ENCODE data around the gene RYR1.

The RYR1 gene

GRCh38 chr19:38473201-38473600 is 39.7 kb downstream of the RYR1 start:
- peaks cover under 1% of the 10 kb centered on the region for H3K36me3 ChIP-seq (ENCODE audit: insufficient read depth, insufficient read length, low read length)
- no peaks in the 10 kb centered on the region for H3K27me3 ChIP-seq (ENCODE audit: insufficient read depth, insufficient read length)
- TF ChIP-seq SUZ12 (IDR thresholded peaks at IDR 0.05; ENCODE audit: extremely low read depth, insufficient read depth, insufficient read length): no peak
- no peak for TF ChIP-seq YY1 (IDR thresholded peaks at IDR 0.05; ENCODE audit: insufficient read depth, insufficient read length)
- no peak for TF ChIP-seq ZNF274 (IDR thresholded peaks at IDR 0.05; ENCODE audit: low read depth, low read length)
- no peak for DNase-seq (ENCODE audit: low read depth, low spot score)
- no peak overlapping the region for H3K9ac ChIP-seq (ENCODE audit: insufficient read length, low read depth)
- H3K4me1 ChIP-seq (ENCODE audit: insufficient read depth, insufficient read length): no peaks in the 10 kb centered on the region
- H3K4me3 ChIP-seq (ENCODE audit: insufficient read length, low read depth): no peak overlapping the region
- no peaks in the 10 kb centered on the region for H3K9me3 ChIP-seq (ENCODE audit: insufficient read depth, low read length)

GRCh38 chr19:38475176-38475575 is 41.7 kb downstream of the RYR1 start:
- no peak for DNase-seq (ENCODE audit: low read depth, low spot score)
- H3K9me3 ChIP-seq (ENCODE audit: insufficient read depth, low read length): no peaks in the 10 kb centered on the region
- H3K27me3 ChIP-seq (ENCODE audit: insufficient read depth, insufficient read length): no peaks in the 10 kb centered on the region
- no peak overlapping the region for H3K4me3 ChIP-seq (ENCODE audit: insufficient read length, low read depth)
- no peak overlapping the region for H3K9ac ChIP-seq (ENCODE audit: insufficient read length, low read depth)
- no peaks in the 10 kb centered on the region for H3K4me1 ChIP-seq (ENCODE audit: insufficient read depth, insufficient read length)
- TF ChIP-seq YY1 (IDR thresholded peaks at IDR 0.05; ENCODE audit: insufficient read depth, insufficient read length): no peak
- TF ChIP-seq SUZ12 (IDR thresholded peaks at IDR 0.05; ENCODE audit: extremely low read depth, insufficient read depth, insufficient read length): no peak
- TF ChIP-seq ZNF274 (IDR thresholded peaks at IDR 0.05; ENCODE audit: low read depth, low read length): no peak
- H3K36me3 ChIP-seq (ENCODE audit: insufficient read depth, insufficient read length, low read length): no peaks in the 10 kb centered on the region

DNA sequence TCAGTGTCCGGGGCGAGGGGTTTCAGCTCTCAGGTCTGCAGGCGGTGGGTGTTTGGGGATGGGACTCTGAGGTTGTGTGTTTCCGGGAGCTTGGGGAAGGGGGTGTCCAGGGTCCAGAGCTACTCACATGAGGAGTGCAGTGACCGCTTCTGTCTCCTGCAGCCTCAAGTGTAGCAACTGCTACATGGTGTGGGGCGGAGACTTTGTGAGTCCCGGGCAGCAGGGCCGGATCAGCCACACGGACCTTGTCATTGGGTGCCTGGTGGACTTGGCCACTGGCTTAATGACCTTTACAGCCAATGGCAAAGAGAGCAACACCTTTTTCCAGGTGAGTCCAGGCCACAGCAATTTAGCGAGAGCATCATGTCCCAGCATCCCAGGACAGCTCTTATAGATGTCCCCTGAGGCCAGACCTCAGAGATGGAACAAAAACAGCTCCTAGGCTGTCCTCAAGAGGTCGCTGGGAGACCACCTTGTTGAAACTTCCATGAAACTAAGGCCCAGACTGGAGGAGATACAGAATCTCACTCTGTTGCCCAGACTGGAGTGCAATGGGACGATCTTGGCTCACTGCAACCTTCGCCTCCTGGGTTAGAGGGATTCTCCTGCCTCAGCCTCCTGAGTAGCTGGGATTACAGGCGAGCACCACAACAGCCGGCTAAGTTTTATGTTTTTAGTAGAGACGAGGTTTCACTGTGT is 44.9 kb downstream of the RYR1 start:
- Histone ChIP-seq H3K9ac (ENCODE audit: insufficient read length, low read depth) (no peak overlapping the region), H3K36me3 (ENCODE audit: insufficient read depth, insufficient read length, low read length) (no peaks in the 10 kb centered on the region), H3K4me1 (ENCODE audit: insufficient read depth, insufficient read length) (no peaks in the 10 kb centered on the region), H3K4me3 (ENCODE audit: insufficient read length, low read depth) (no peak overlapping the region), H3K9me3 (ENCODE audit: insufficient read depth, low read length) (no peaks in the 10 kb centered on the region), H3K27me3 (ENCODE audit: insufficient read depth, insufficient read length) (no peaks in the 10 kb centered on the region)
- DNase-seq (ENCODE audit: low read depth, low spot score): peak; percentile 39
- TF ChIP-seq SUZ12 (IDR thresholded peaks at IDR 0.05; ENCODE audit: extremely low read depth, insufficient read depth, insufficient read length) (no peak), YY1 (IDR thresholded peaks at IDR 0.05; ENCODE audit: insufficient read depth, insufficient read length) (no peak), ZNF274 (IDR thresholded peaks at IDR 0.05; ENCODE audit: low read depth, low read length) (no peak)

GRCh38 chr19:38482496-38482895 is 49.0 kb downstream of the RYR1 start:
- Histone ChIP-seq H3K9ac (ENCODE audit: insufficient read length, low read depth) (no peak overlapping the region), H3K4me3 (ENCODE audit: insufficient read length, low read depth) (no peak overlapping the region), H3K4me1 (ENCODE audit: insufficient read depth, insufficient read length) (no peaks in the 10 kb centered on the region), H3K36me3 (ENCODE audit: insufficient read depth, insufficient read length, low read length) (no peaks in the 10 kb centered on the region), H3K9me3 (ENCODE audit: insufficient read depth, low read length) (no peaks in the 10 kb centered on the region), H3K27me3 (ENCODE audit: insufficient read depth, insufficient read length) (no peaks in the 10 kb centered on the region)
- no peak for TF ChIP-seq ZNF274 (IDR thresholded peaks at IDR 0.05; ENCODE audit: low read depth, low read length)
- TF ChIP-seq SUZ12 (IDR thresholded peaks at IDR 0.05; ENCODE audit: extremely low read depth, insufficient read depth, insufficient read length): no peak
- TF ChIP-seq YY1 (IDR thresholded peaks at IDR 0.05; ENCODE audit: insufficient read depth, insufficient read length): no peak
- no peak for DNase-seq (ENCODE audit: low read depth, low spot score)

DNA sequence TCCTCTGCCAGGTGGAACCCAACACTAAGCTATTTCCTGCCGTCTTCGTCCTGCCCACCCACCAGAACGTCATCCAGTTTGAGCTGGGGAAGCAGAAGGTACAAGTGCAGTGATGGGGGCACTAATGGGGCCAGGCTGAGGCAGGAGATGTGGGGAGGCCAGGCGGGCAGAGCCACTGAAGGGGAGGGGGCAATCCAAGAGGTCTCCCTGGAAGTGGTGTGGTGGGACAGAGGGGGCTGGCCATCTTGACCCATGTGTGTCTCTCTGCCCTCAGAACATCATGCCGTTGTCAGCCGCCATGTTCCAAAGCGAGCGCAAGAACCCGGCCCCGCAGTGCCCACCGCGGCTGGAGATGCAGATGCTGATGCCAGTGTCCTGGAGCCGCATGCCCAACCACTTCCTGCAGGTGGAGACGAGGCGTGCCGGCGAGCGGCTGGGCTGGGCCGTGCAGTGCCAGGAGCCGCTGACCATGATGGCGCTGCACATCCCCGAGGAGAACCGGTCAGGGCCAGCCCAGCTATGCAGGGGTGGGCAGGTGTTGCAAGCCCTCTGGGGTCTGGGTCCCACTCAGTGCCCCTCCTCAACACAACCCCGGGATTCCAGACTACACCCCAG is 49.6 kb downstream of the RYR1 start:
- Histone ChIP-seq H3K36me3 (ENCODE audit: insufficient read depth, insufficient read length, low read length) (no peaks in the 10 kb centered on the region), H3K4me3 (ENCODE audit: insufficient read length, low read depth) (no peak overlapping the region), H3K9me3 (ENCODE audit: insufficient read depth, low read length) (no peaks in the 10 kb centered on the region), H3K9ac (ENCODE audit: insufficient read length, low read depth) (no peak overlapping the region), H3K27me3 (ENCODE audit: insufficient read depth, insufficient read length) (no peaks in the 10 kb centered on the region), H3K4me1 (ENCODE audit: insufficient read depth, insufficient read length) (no peaks in the 10 kb centered on the region)
- DNase-seq (ENCODE audit: low read depth, low spot score): no peak
- no peak for TF ChIP-seq YY1 (IDR thresholded peaks at IDR 0.05; ENCODE audit: insufficient read depth, insufficient read length)
- TF ChIP-seq SUZ12 (IDR thresholded peaks at IDR 0.05; ENCODE audit: extremely low read depth, insufficient read depth, insufficient read length): no peak
- TF ChIP-seq ZNF274 (IDR thresholded peaks at IDR 0.05; ENCODE audit: low read depth, low read length): no peak

DNA sequence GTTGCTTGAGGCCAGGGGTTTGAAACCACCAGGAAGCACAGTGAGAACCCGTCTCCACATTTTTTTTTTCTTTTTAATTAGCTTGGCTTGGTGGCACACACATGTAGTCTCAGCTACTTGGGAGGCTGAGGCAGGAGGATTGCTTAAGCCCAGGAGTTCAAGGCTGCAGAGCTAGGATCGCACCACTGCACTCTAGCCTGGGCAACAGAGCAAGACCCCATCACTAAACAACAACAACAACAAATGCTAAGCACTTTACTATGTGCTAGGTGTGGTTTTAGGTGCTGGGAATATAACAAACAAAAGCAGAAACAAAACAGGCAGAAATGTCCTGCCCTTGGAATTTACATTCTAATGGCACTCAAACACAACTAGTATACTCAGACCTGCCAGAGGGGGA is 51.3 kb downstream of the RYR1 start:
- Histone ChIP-seq H3K9me3 (ENCODE audit: insufficient read depth, low read length) (no peaks in the 10 kb centered on the region), H3K27me3 (ENCODE audit: insufficient read depth, insufficient read length) (no peaks in the 10 kb centered on the region), H3K36me3 (ENCODE audit: insufficient read depth, insufficient read length, low read length) (no peaks in the 10 kb centered on the region), H3K9ac (ENCODE audit: insufficient read length, low read depth) (no peak overlapping the region), H3K4me1 (ENCODE audit: insufficient read depth, insufficient read length) (no peaks in the 10 kb centered on the region), H3K4me3 (ENCODE audit: insufficient read length, low read depth) (no peak overlapping the region)
- no peak for DNase-seq (ENCODE audit: low read depth, low spot score)
- no peak for TF ChIP-seq YY1 (IDR thresholded peaks at IDR 0.05; ENCODE audit: insufficient read depth, insufficient read length)
- TF ChIP-seq SUZ12 (IDR thresholded peaks at IDR 0.05; ENCODE audit: extremely low read depth, insufficient read depth, insufficient read length): no peak
- no peak for TF ChIP-seq ZNF274 (IDR thresholded peaks at IDR 0.05; ENCODE audit: low read depth, low read length)

DNA sequence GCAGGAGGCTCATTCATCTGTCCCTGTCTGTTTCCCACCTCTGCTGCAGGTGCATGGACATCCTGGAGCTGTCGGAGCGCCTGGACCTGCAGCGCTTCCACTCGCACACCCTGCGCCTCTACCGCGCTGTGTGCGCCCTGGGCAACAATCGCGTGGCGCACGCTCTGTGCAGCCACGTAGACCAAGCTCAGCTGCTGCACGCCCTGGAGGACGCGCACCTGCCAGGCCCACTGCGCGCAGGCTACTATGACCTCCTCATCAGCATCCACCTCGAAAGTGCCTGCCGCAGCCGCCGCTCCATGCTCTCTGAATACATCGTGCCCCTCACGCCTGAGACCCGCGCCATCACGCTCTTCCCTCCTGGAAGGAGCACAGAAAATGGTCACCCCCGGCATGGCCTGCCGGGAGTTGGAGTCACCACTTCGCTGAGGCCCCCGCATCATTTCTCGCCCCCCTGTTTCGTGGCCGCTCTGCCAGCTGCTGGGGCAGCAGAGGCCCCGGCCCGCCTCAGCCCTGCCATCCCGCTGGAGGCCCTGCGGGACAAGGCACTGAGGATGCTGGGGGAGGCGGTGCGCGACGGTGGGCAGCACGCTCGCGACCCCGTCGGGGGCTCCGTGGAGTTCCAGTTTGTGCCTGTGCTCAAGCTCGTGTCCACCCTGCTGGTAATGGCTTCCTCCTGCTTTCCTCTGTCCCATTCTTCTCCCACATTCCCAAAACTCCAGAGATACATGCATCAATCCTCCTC is 52.2 kb downstream of the RYR1 start:
- H3K9me3 ChIP-seq (ENCODE audit: insufficient read depth, low read length): 0 out of 2 replicates have a peak, but pooled peaks cover 2% of the 10 kb centered on the region
- DNase-seq (ENCODE audit: low read depth, low spot score): no peak
- no peak overlapping the region for H3K9ac ChIP-seq (ENCODE audit: insufficient read length, low read depth)
- TF ChIP-seq ZNF274 (IDR thresholded peaks at IDR 0.05; ENCODE audit: low read depth, low read length) (no peak), YY1 (IDR thresholded peaks at IDR 0.05; ENCODE audit: insufficient read depth, insufficient read length) (no peak), SUZ12 (IDR thresholded peaks at IDR 0.05; ENCODE audit: extremely low read depth, insufficient read depth, insufficient read length) (no peak)
- H3K27me3 ChIP-seq (ENCODE audit: insufficient read depth, insufficient read length): no peaks in the 10 kb centered on the region
- no peaks in the 10 kb centered on the region for H3K4me1 ChIP-seq (ENCODE audit: insufficient read depth, insufficient read length)
- no peaks in the 10 kb centered on the region for H3K36me3 ChIP-seq (ENCODE audit: insufficient read depth, insufficient read length, low read length)
- no peak overlapping the region for H3K4me3 ChIP-seq (ENCODE audit: insufficient read length, low read depth)

Data from NT2/D1 (cell line).